Panc1 (cell line): ENCODE measurements around the gene PET100.

Experiments used
- CTCF ChIP-seq: fragments of 450-650 bp; IDR thresholded peaks from 2 replicates; pipeline ENCODE4 v1.5.1; 2017; ENCODE audit warnings: mild to moderate bottlenecking
- REST ChIP-seq, 2 experiments: IDR thresholded peaks; 2 replicates each; pipeline ENCODE4 v1.6.1; 2011 to 2012; ENCODE audit warnings: low read depth in 2 of 2, control low read depth in 1 of 2, low read length in 1 of 2, mild to moderate bottlenecking in 1 of 2, moderate library complexity in 1 of 2; ENCODE audit not compliant: insufficient read depth in 1 of 2

GRCh38 chr19:7614859-7615741 is 14.5 kb upstream of the PET100 start:
- TF ChIP-seq REST (IDR thresholded peaks at IDR 0.05; ENCODE audit: insufficient read depth in 1 of 2, low read depth in 2 of 2, low read length in 1 of 2) (no peak), CTCF (no peak)
